Measurements from ENCODE around the gene JMJD6.
A peak's percentile ranks its signal among the peaks of the same experiment; 100 is the strongest.
"Not testable (repeated sequence)": the region's sequence is repeated elsewhere in the genome, so short reads cannot be mapped to it uniquely, and the experiment has no call there.

JMJD6 gene

GRCh38 chr17:76726231-76726775, at the start of gene JMJD6:
JMJD6 (minus strand) TSS chr17:76726606; CDS start chr17:76726475, 131 bp downstream.
- DNase-seq (ENCODE audit: low spot score) = peak; percentile 96

DNA sequence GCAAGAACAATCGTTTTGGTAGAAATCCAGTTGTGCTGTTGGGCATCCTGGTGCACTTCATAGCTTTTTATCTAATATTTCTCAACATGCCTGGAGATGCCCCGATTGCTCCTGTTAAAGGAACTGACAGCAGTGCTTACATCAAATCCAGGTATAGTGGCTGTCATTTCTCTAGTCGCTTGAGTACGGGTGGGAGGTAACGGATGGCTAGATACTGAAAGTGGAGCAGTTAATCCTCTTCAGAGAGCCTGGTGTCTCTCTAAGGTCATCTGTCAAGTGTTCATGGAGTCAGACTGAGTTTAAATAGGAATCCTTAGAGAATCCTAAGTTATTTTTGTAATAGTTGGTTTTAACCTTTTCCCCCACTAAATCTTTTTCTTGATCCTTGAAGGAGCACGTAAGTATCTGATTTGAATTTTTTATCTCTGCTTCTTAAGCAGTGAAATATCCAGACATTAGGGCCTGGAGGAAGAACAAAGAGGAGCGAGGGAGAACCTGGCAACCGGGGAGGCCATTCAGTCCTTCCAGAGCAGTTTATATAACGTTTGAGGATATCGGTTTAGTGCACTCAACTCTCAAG, 48.7 kb upstream of the JMJD6 start:
- DNase-seq (ENCODE audit: low spot score) = no peak

DNA sequence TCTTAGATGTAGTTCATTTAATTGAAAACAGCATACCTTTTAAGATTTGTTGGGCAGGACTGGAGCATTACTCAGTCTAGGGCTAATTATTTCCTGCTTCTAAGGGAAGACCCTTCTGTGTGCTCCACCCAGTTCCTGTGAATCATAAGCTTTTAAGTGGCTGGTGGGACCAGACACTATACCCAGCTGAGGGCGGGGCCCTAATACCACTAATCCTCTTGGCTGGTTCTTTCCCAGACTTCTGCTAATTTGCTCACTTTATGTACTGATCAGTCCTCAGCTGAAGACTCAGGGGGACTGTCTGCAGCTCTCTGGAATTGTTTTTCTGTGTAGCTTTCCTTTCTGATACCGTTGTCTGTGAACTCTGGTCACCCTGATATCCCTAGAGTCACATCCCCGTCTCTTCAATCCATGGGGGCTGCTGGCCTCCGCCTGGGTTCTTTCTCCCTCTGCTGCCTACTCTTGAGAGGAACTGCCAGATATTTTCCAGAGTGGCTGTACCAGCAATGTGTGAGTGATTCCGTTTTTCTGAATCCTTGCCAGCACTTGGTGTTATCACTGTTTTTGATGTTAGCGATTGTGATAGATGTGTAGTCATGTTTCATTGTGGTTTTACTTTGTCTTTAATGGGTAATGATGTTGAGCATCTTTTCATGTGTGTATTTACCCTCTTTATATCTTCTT, 46.6 kb upstream of the JMJD6 start:
- DNase-seq (ENCODE audit: low spot score) = peak; percentile 89

GRCh38 chr17:76758570-76758969, 32.2 kb upstream of the JMJD6 start:
- DNase-seq (ENCODE audit: low spot score) = no peak

- no peak for DNase-seq (ENCODE audit: low spot score)
Observed at GRCh38 chr17:76757256-76757655, 30.9 kb upstream of the JMJD6 start.

DNA sequence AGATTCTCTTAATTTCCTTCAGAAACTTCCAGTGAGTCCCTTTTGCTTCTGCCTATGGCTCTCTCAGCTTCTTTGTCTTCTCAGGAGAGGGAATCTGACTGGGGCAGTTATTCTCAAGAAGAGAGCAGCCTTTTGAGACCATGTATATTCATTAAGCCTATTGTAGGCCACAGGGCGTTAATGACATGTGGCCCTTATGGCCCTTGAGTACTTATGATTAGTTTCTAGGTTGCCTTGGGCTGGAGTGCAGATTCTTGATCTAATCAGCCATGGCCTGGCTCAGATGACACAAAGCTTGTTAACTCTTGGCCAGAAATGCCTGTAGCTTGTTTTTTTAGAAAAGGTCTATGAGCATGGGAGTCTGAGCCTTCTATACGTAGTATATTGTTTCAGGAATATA, 28.9 kb upstream of the JMJD6 start:
- DNase-seq (ENCODE audit: low spot score) = no peak

DNA sequence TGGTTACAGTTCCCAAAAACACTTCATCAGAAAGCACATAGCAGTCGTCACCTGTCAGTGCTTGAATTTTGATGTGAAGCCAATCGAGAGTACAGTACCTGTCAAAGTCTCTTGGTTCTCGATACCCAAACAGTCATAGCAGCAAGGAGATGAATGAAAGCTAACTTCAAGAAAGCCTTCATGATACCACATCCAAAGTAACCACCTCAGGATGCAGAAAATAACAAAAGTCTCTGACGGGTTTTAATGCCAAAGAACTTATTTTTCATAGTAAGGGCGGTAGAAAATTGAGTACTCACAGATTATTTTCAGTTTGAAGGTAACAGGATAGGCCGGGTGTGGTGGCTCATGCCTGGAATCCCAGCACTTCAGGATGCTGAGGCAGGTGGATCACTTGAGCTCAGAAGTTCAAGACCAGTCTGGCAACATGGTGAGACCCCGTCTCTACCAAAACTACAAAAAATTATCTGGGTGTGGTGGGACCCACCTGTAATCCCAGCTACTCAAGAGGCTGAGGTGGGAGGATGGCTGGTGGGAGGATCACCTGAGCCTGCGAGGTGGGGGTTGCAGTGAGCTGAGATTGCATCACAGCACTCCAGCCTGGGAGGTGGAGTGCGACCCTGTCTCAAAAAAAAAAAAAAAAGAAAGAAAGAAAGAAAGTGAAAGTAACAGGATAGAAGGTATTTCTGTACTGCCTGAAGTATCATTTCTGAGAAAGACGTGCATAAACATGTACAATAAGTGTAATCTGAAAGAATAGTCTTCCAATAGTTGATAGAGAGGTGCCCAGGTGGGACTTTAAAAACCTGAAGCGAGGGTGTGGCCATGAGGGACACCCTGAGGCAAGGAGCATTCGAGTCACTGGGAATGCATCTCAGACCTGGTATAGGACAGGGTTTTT, 26.9 kb upstream of the JMJD6 start:
- DNase-seq (ENCODE audit: low spot score) = peak; percentile 55

GRCh38 chr17:76752006-76752405, 25.6 kb upstream of the JMJD6 start:
- DNase-seq (ENCODE audit: low spot score) = peak; percentile 55

DNA sequence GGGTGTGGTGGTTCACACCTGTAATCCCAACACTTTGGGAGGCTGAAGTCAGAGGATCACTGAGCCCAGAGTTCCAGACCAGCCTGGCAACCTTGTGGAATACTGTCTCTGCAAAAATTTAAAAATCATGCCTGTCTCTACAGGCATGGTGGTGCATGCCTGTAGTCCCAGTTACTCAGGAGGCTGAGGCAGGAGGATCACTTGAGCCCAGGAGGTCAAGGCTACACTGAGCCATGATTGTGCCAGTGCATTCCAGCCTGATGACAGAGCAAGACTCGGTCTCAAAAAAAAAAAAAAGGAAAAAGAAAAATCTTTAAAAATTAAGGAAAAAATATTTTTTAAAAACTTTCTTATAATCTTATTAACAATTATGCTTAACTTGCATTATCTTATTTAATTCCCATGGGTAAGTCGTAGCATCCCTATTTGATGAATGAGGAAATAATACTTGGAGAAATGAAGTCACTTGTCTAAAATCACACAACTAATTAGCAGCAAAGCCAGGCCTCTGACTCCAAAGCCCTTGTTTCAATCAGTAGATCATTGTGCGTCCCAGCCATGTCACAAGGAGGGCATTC, 25.1 kb upstream of the JMJD6 start:
- no peak for DNase-seq (ENCODE audit: low spot score)

DNA sequence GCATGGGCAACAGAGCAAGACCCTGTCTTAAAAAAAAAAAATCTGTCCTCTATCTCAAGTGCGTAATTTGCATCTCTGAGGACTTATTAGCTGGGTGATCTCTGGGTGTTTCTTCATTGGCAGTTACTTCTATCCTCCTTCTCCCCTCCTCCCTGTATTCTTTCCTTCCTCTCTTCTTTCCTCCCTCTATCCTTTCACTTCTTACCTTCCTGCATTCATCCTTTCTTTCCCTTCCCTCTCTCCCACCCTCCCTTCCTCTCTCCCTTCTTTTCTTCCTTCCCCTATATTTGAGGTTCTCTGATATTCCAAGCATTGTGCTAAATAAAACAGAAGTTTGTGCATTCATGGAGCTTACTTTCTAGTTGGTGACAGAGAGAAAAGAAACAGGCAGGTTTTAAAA, 22.3 kb upstream of the JMJD6 start:
- DNase-seq (ENCODE audit: low spot score) = no peak

GRCh38 chr17:76747716-76748363, 21.4 kb upstream of the JMJD6 start:
- no peak for DNase-seq (ENCODE audit: low spot score)

GRCh38 chr17:76745785-76746184, 19.4 kb upstream of the JMJD6 start:
- peak; percentile 13 for DNase-seq (ENCODE audit: low spot score)

GRCh38 chr17:76744747-76745146, 18.3 kb upstream of the JMJD6 start:
- no peak for DNase-seq (ENCODE audit: low spot score)

- no peak for DNase-seq (ENCODE audit: low spot score)
Observed at GRCh38 chr17:76742958-76743357, 16.6 kb upstream of the JMJD6 start.

GRCh38 chr17:76740329-76741118, 14.1 kb upstream of the JMJD6 start:
- no peak for DNase-seq (ENCODE audit: low spot score)

- not testable (repeated sequence) for DNase-seq (ENCODE audit: low spot score)
Observed at GRCh38 chr17:76739568-76740115, 13.2 kb upstream of the JMJD6 start.

DNA sequence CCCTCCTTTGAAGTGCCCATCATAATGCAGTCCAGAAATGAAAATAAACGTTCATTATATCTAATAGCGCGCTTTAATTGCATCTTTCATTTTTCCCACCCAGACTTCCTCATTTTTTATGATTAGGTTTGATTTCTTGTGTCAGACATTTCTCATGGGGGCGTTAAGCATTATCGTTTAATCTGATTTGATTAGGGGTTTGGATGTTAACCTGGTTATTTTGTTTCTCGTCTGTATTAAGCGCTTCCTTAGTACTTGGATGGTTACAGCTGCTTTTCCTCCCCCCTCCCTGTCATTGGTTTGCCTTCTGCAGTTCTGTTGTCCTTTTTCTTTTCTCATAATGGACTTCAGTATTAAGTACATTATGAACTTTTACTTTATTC, 12.1 kb upstream of the JMJD6 start:
- DNase-seq (ENCODE audit: low spot score) = no peak

GRCh38 chr17:76737676-76738467, 11.5 kb upstream of the JMJD6 start, which contains the start of gene MFSD11:
MFSD11 (plus strand) TSS chr17:76738119; CDS start chr17:76738353, 234 bp downstream.
- peak; percentile 91 for DNase-seq (ENCODE audit: low spot score)

DNA sequence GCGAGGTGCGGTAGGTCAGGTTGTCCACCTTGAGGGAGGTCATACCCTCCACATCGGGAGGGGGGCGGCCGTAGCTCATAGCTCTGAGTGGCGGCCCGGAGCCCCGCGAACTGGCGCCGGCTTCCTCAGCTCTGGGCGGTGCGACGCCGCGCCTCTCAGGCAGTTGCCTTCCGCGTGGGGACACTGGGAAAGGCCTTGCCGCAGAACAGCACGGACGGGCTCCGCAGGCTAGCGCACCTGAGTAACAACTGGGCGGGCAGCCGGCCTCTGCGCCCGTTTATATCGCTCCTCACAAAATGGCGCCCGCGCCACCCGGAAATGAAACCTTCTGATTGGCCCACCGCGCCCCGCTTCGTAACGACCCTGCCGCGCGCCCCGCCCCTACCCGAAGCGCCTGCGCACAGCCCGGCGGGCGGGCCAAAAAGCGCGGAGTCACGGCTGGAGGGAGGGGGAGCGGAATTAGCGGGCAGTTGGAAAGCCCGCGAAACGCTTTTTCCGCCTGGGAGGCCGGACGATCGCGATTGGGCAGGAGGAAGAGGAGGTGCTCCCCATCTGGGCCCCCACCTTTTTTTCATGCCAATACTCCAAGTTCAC, 10.8 kb upstream of the JMJD6 start, which contains the start of gene SRSF2:
Gene SRSF2, minus strand, starts transcription at position 250 of the 594 bp plus-strand sequence. Its CDS starts 171 bp downstream, at position 79.
- peak; percentile 99 for DNase-seq (ENCODE audit: low spot score)
